Measurements from ENCODE around the gene PLCD3. TPM values are rescaled to one million over a fixed set of nuclear protein-coding genes. Genes with fewer than 3 reads are reported as not detected.

Gene PLCD3
- total and polyA plus RNA-seq, 2 of the 13 experiments (the other 11 are each of a cell fraction or from before 2014, with no cell fraction given): 11.3 to 39.1 TPM

DNA sequence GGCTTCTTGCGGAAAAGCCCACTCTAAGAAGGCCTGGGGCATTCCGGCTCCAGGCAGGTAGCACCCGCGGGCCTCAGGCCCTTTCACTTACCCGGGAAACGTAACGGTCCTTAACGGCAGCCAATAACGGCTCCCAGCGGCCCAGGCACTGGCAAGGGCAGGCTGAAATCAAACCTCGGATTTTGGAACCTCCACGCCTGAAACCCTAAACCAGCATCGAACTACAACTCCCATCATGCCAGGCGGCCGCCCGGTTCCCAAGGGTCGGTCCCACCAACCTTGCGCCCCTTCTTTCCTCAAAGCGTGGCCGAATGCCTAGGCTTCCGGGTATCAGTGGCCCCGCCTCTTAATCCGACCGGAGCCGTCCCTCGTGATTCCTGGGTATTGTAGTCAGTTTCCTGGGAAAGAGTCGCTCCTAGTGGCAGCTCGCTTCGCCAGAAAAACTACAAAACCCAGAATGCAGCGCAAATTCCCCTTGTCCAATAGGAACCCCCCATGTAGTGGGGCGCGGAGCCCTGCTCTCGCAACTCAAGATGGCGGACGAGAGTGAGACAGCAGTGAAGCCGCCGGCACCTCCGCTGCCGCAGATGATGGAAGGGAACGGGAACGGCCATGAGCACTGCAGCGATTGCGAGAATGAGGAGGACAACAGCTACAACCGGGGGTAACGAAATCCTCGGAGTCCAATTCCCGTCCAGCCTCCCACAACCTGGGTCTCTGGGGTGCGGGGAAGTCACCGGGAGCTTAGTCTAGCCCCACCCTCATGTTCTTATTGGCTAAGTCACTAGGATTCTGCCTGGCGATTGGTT, 71.3 kb downstream of the PLCD3 start, which contains the start of gene NMT1 (continued):
- TF ChIP-seq, protein P1, sequence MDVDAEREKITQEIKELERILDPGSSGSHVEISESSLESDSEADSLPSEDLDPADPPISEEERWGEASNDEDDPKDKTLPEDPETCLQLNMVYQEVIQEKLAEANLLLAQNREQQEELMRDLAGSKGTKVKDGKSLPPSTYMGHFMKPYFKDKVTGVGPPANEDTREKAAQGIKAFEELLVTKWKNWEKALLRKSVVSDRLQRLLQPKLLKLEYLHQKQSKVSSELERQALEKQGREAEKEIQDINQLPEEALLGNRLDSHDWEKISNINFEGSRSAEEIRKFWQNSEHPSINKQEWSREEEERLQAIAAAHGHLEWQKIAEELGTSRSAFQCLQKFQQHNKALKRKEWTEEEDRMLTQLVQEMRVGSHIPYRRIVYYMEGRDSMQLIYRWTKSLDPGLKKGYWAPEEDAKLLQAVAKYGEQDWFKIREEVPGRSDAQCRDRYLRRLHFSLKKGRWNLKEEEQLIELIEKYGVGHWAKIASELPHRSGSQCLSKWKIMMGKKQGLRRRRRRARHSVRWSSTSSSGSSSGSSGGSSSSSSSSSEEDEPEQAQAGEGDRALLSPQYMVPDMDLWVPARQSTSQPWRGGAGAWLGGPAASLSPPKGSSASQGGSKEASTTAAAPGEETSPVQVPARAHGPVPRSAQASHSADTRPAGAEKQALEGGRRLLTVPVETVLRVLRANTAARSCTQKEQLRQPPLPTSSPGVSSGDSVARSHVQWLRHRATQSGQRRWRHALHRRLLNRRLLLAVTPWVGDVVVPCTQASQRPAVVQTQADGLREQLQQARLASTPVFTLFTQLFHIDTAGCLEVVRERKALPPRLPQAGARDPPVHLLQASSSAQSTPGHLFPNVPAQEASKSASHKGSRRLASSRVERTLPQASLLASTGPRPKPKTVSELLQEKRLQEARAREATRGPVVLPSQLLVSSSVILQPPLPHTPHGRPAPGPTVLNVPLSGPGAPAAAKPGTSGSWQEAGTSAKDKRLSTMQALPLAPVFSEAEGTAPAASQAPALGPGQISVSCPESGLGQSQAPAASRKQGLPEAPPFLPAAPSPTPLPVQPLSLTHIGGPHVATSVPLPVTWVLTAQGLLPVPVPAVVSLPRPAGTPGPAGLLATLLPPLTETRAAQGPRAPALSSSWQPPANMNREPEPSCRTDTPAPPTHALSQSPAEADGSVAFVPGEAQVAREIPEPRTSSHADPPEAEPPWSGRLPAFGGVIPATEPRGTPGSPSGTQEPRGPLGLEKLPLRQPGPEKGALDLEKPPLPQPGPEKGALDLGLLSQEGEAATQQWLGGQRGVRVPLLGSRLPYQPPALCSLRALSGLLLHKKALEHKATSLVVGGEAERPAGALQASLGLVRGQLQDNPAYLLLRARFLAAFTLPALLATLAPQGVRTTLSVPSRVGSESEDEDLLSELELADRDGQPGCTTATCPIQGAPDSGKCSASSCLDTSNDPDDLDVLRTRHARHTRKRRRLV (CRISPR knock-in tag; IDR thresholded peaks at IDR 0.05): 0 out of 2 replicates have a peak, but pooled peaks have one; percentile 76
- TF ChIP-seq GLI4 (CRISPR knock-in tag; IDR thresholded peaks at IDR 0.05; ENCODE audit: borderline replicate concordance) (peak; percentile 16; the same call in 1 of the 2 replicates), DR1 (CRISPR knock-in tag; IDR thresholded peaks at IDR 0.05) (peak; percentile 69), SRSF4 (IDR thresholded peaks at IDR 0.05; ENCODE audit: low read depth, low read length, poor library complexity, severe bottlenecking) (no peak), ZBTB39 (CRISPR knock-in tag; IDR thresholded peaks at IDR 0.05) (0 out of 2 replicates have a peak, but pooled peaks have one; percentile 54), ZNF18 (CRISPR knock-in tag; IDR thresholded peaks at IDR 0.05; ENCODE audit: insufficient replicate concordance) (no peak), ZNF281 (CRISPR knock-in tag; IDR thresholded peaks at IDR 0.05; ENCODE audit: borderline replicate concordance) (peak; percentile 12; the same call in 1 of the 2 replicates), ATM (IDR thresholded peaks at IDR 0.05; ENCODE audit: borderline replicate concordance) (no peak), MTF2 (CRISPR knock-in tag; IDR thresholded peaks at IDR 0.05; ENCODE audit: borderline replicate concordance) (no peak), PHF5A (CRISPR knock-in tag; IDR thresholded peaks at IDR 0.05; ENCODE audit: low read depth, unreplicated experiment) (peak; percentile 90), ZNF441 (CRISPR knock-in tag; IDR thresholded peaks at IDR 0.05; ENCODE audit: borderline replicate concordance) (peak; percentile 38; the same call in 1 of the 2 replicates), SSRP1 (CRISPR knock-in tag; IDR thresholded peaks at IDR 0.05) (peak; percentile 79), ISL2 (CRISPR knock-in tag; IDR thresholded peaks at IDR 0.05) (peak; percentile 60), HNRNPK (IDR thresholded peaks at IDR 0.05; ENCODE audit: low read depth, low read length, poor library complexity, severe bottlenecking) (no peak), AKAP8 (CRISPR knock-in tag; IDR thresholded peaks at IDR 0.05) (peak; percentile 65; the same call in 1 of the 2 replicates)
